Suppressor macrophage (primary cell): ENCODE data around the gene TMPRSS11A.

Source experiments
- DNase-seq, 4 experiments: peaks; one replicate each; pipeline ENCODE4 v3.0.0-alpha.2; 2020 to 2022

Gene TMPRSS11A

DNA sequence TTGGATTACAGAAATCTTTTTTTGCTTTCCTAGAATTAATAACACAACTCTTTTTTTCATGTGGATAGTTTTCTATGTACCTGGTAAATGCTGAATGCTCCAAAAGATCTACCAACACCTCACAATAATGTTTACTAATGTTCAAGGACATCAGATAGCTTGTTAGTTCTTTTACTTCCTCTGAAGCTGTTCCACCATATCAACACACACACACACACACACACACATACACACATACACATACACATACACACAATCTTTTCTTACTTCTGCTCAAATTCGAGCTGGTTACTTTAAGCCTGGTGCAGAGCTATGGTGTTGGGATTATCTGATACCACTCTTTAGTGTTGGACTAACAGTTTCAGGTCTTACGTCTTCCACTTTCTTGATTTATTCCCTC is 51.2 kb downstream of the TMPRSS11A start:
- DNase-seq: no peak

DNA sequence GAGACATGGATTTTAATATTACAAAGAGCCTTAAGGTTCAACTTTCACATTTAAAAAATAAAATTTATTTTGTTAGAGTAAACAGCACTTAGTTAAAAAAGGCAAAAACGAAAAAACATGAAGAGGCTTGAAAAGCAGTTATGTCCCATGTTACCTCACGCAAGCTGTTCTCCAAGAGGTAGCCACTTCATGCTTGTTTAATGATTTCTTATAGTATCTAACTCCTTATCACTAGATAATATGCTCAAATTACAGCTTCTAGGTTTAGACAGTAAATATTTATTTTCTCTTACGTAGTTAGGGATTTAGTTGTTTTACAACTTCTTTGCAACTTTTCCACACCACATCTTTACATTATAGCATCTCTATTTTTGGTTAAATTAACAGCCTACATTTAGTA is 51.7 kb downstream of the TMPRSS11A start:
- no peak for DNase-seq

DNA sequence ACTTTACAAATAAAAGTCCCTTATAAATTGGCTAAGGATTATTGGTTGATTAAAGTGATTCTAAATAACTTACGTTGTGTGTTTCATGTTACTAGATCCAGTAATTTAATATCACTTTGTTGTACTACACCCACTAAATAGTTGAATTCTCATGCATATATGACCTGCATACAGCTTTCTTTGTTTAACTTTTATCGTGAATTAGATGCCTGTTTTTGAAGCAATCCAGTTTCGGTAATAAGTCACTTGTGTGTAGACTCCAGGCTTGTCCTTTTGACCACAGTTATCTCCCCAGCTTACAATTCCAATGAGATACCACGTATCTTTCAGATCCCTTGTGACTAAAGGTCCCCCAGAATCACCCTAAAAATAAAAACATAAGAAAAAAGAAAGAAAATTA is 52.2 kb downstream of the TMPRSS11A start:
- DNase-seq: no peak

DNA sequence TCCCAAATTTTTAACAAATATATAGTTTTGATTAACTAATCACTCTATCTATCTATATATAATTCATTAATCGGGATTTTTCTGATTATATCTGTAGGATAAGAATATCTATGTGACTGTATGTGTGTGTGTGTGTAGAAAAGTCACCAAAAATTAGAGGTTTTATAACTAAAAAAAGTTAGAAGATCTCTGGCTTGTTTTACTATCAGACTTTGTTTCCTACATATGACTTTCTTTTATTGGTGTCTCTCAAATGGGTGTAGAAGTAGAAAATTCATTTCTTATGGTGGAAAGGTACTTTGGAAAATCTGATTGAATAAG is 52.7 kb downstream of the TMPRSS11A start:
- DNase-seq: no peak

DNA sequence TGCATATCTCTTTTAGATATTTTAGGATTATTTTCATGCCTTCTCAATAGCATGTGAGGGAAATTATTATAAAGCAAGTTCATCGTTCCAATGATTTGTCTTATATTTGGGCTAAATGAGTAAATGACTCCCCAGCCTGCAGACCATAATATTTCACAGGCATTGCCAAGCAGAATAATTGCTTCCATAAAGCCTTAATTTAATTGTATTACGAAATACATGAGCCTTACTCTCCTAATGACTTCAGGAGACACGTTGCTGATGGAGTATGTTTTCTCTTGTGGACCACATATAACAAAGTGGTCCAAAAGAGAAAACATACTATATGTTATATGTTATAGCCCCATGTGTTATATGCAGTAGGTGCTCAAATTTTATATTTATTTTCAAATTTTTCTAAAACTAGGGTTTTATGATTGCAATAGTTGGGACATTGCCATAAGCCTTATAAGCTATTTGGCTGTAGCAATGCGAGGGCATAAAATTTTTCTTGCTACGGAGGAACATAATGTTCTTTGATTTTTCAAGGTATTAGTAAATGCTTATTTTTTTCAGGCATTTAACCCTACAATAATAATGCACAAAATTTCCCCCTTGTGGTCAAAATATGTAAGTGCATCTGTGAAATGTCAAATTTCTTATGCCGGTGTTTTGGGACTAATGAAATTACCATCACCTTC is 53.2 kb downstream of the TMPRSS11A start:
- DNase-seq: peak in 3 of 4 experiments; percentile 44 to 68 (median 48)

DNA sequence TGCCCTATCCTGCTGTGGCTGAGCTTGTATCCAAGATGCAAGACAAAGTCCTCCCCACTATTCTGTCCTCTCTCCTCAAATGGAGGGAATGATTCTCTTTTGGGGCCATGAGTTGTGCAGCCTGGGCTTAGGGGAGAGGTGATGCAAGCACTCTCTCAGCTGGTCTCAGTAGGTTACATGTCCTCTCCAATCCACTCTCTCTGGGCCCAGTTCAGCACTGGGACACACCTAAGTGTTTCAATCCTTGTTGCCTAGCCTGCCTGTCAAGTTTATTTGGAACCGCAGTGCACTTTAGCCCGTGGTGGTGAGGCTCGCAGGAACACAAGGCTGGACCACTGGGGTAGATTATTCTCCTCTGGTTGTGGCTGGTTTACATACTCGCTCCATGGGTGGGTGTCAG is 55.6 kb downstream of the TMPRSS11A start:
- no peak for DNase-seq

DNA sequence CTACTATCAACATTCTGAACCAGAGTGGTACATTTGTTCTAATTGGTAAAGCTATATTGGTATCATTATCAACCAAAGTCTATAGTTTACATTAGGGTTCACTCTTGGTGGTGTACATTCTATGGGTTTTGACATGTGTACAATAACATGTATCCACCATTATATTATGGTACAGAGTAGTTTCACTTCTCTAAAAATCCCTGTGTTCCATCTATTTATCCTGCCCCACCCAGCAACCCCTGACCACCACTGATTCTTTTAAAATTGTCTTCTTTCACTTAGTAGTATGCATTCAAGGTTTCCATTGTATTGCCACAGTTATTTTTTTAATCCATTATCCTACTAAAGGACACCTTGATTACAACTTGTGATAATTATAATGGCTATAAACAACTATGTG is 64.2 kb downstream of the TMPRSS11A start:
- DNase-seq: peak in 2 of 4 experiments; percentile 16 to 39

DNA sequence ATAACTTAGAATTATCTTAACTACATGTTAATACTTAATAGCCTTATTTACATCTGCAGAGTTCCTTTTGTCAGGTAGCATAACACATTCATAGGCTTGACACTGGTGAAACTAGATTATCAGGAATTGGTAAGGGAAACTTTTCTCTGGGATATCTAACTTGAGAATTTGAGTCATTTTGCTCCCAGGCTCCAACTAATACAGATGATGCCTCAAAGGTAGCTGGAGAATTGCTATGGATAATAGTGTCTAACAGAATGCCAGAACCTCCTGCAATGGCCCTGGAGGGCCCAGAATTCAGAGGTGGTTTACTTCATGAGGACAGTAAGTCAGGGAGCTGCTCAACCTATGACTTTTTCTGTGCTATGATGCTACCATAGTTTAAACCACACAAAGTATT is 65.6 kb downstream of the TMPRSS11A start:
- no peak for DNase-seq

DNA sequence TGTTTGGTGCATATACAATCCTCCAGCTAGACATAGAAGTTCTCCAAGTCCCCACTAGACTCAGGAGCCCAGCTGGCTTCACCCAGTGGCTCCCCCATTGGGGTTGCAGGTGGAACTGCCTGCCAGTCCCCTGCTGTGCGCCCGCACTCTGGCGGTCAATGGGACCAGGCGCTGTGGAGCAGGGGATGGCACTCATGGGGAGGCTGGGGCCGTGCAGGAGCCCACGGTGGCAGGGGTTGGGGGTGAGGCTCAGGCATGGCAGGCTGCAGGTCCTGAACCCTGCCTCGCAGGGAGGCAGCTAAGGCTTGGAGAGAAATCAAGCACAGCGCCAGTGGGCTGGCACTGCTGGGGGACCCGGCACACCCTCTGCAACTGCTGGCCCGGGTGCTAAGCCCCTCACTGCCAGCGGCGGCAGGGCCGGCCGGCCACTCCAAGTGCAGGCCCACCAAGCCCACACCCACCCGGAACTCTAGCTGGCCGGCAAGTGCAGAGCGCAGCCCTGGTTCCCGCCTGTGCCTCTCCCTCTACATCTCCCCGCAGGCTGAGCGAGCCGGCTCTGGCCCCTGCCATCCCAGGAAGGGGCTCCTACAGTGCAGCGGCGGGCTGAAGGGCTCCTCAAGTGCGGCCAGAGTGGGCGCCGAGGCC is 66.8 kb downstream of the TMPRSS11A start:
- no peak for DNase-seq

DNA sequence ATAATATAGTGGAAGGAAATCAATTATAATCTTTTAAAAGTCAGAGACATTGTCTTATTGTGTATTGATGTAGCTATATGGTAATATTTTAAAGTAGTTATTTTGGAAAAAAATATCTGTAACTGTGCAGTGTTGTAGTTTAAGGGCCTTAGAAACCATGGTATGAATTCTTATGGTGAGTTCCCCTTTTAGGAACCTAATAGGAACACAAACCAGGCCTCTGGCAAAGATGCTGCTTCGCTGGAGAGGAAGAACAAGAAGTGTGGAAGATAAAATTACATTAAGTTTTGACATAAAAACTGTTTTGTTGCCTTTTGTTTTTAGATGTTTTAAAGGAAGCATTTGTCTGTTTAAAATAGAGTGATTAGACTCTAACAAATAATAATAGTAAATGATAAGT is 68.6 kb downstream of the TMPRSS11A start:
- DNase-seq: peak; percentile 14 to 59 (median 48)

DNA sequence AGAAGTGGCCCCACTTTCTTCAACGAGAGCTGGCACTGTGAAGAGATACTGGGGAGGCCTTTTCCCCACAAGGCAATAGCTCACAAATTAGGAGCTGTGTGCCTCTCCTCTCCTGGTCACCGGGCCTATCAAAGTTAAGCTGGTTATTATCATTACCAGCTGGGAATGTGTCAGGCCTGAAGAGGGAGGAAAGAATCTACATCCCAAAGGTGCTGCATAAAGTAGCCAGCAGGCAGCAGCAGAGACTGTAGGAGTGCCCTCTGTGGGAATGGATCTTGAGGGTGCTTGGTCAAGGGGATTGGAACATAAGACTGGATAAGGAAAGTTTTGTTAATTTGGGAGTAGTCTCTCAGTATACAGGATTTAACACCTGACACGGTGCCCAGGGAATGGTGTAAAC is 70.4 kb downstream of the TMPRSS11A start:
- DNase-seq: no peak

DNA sequence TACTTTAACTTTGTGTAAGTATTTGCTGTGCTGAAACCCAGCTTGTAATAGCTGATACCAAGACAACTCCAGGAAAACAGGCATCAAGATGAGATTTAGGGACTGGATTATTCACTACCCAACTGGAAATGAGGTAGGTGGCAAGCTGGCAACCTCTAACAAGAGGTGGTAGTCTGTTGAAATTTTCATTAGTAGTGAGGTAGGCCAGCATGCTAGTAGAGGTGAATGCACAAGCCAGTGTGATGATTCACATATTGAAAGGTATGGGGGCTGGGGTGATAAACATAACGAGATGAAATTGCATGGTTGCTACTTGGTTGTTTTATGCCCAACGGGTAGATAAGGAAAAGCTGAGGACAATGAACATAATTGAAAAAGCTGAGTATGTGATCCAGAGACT is 71.0 kb downstream of the TMPRSS11A start:
- DNase-seq: no peak

DNA sequence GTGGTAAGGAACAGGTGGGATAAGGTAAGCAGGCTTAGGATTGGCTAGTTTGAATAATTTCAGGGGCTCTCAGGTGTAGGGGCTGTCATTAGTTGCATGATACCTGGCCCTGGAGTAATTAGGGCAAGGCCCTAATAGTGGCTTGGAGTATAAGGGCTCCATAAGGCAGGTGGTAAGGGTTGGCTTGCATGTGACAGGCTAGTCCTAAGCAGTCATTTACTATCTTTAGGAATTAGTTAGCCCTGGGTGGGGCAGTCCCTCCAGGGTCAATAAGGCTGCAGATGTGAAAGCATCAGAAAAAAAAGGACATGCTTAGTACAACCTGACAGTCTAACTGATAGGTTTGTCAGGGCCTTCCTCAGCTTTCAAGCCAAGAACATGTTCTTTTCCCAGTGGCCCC is 71.6 kb downstream of the TMPRSS11A start:
- DNase-seq: no peak

DNA sequence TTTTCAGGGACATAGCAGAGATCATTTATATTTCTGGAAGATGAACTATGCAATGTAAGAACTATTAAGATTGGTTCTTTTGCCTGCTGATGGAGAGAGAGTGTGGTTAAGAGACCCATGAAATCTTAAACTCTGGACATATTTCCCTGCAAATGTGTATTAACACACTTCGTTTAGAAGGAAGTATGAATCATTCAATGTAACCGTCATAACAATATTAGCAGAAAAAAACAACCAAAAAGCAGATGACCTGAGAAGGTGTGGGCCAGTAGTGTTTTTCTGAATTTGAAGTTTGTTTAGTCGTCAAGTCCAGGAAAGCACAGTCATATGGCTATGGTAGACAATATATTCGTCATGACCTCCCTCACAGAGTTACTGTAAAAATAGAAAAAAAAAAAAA is 77.0 kb downstream of the TMPRSS11A start:
- DNase-seq: peak in 2 of 4 experiments; percentile 42 to 58

DNA sequence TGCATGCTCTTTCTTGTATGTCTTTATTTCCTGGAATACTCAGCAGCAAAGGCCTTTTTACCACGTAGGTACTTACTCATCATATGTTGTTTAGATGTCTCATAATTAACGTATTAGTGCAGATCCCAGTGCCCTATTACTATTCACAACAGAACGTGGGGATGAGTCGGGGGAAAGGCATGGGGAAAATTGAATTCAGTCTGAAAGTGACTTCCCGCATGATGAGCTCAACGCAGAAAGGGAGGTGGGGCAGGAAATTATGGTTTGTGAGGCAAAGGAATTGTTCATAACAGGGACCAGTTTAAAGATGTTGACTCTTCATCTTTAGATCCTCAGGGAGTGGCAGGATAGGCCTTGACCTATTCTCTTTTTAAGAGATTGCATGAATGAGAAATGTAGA is 77.5 kb downstream of the TMPRSS11A start:
- DNase-seq: peak in 3 of 4 experiments; percentile 16 to 30 (median 24)

DNA sequence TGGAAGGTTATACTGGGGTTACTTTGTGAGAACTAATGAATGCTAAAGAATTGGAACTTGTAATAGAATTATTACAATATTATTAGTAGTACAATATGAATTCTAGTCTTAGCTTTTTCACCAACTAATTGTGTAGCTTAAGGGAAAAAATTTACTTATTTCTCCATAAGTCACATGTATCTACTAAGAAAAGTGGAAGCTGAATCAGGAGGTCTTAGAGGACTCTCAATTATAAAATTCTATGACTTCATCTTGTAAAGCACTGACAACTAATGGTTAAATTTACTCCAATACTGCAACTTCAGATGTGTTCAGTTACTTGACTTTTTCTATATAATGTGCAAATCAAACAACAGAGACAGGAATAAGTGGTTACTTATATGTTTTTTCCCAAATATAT is 78.6 kb downstream of the TMPRSS11A start:
- peak in 2 of 4 experiments; percentile 59 to 65 for DNase-seq

DNA sequence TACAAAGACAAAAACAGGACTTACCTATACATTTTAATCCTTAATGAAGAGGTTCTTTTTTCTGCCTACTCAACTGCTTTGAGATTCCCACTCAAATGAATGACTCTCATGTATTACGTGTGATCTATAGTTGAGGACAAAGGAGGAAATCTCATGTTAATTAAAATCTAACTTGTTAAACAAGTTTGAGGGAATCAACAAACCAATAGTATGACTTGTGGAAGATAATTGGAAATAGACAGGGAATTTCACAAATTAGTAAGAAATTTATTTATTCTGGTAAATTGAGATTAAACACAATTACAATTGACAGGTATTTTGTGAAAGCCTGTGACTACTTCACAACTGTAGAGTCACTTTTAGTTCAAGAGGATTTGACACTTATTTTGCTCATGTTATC is 79.4 kb downstream of the TMPRSS11A start, which contains the start of gene TMPRSS11D:
TMPRSS11D (minus strand) TSS at position 101 of the 400 bp plus-strand sequence; CDS start at position 32, 69 bp downstream.
- no peak for DNase-seq

DNA sequence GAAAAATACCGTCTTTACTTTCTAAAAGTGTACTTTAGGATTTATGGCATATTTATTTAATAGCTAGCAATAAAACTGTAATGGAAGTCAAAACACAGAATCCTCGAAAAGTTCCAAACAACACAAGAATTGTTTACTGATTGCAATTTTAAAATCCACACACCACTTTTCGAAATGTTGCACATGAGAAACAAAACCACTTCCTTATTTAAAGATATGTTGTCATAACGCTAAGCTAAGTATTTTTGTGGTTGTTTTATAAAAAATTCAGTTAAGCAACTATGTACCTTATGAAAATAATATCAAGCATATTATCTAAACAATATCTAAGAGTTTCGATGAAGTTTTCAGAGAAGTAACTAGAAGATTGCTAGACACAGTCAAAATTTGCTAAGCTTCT is 79.8 kb downstream of the TMPRSS11A start:
- peak; percentile 17 to 82 (median 54) for DNase-seq

DNA sequence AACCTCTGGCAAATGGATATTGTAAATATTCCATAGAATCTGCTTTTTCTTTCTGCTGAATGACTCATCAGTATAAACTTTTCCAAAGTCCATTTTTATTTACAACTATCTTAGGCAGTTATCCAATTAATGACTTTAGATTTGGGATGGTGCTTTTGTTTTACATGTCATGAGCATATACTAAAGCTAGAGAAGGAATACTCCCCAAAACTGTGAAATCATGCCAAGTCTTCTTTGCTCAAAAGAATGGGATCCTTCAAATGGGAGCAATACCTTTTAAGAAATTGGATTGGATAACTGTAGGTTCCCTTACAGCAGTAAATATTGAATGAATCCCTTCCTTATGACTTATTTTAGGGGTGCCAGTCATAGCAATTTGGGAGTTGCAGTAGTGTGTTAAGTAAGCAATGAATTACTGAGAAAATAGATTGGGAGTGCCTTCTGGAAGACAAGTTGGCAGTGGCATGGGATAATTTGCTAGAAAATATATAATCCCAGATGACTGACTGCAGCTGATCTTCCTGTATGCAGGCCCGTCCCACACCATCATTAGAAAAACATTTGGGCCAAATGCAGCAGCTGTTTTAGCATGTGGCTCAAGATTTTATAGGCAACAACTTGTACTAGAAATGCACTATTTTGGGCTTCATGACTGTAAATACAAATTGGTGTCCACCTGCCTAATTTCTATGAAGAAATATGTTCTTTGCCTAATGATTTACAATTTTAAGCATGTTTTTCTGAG is 82.3 kb downstream of the TMPRSS11A start:
- no peak for DNase-seq

DNA sequence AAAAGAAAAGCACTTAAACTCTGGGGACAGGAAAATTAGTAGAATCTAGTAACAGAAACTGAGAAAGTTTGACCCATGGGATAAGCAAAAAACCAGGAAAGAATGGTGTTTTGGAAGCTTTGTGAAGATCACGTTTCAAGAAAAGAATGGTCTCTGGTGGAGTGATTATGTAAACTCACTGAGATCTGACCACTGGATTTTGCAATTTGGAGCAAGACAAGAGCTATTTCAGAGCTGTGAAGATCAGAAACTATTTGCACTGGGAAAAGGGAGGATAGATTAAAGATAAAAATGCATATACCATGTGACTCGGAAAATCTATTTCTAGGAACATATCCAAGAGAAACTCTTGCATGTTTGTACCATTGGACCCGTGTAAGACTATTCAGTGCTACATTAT is 83.8 kb downstream of the TMPRSS11A start:
- peak in 1 of 4 experiments; percentile 43 for DNase-seq

DNA sequence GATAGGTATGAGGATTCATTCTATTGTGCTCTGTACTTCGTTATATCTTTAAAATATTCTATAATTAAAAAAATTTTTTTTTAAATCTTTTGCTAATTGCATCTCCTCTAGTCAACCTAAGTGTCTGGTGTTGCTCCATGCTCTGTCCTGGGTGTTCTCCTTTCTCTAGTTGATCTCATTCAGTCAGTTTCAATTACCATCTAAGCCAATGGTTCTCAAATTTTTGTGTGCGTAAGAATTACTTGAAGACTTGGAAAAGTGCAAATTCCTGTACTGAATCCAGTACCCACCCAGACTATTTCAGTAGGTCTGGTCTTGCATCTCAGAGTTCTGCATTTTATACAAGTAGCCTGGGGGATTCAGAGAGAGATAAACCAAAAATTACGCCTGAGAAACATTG is 86.2 kb downstream of the TMPRSS11A start:
- no peak for DNase-seq

DNA sequence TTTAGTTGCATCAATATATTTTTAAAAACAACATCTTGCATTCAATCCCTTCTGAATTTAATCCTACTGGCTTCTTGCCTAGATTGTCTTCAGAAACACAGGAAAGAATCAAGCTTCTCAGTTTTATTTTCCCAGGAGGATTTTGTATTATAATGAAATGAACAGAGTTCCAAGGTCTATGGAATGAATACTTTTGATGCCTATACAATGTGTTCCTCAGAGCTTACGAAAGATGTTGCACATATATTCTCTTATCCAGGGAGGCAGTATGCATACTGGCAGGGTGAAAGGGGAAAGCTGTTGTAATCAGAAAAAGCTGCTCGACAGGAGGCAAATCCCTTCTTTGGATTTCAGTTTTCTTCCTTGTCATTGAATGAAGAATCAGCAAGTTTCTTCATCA is 88.3 kb downstream of the TMPRSS11A start:
- DNase-seq: no peak

DNA sequence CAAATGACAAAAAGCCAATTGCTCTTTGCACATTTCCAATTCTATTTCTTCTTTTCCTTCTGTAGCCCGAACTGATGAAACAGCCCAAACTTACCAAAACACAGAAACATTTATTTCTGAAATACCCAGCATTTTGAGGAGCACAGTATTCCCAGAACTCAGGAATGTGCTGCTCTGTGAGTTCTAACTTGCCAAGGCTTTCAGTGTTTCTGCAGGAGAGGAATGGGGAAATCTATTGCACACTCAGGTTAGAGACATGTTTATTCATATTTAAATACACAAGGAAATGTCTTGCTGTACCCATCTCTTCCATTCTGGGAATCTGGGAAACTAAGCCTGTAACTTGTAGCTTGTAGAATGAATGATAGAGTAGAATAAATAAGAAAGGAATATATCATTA is 90.2 kb downstream of the TMPRSS11A start:
- no peak for DNase-seq

DNA sequence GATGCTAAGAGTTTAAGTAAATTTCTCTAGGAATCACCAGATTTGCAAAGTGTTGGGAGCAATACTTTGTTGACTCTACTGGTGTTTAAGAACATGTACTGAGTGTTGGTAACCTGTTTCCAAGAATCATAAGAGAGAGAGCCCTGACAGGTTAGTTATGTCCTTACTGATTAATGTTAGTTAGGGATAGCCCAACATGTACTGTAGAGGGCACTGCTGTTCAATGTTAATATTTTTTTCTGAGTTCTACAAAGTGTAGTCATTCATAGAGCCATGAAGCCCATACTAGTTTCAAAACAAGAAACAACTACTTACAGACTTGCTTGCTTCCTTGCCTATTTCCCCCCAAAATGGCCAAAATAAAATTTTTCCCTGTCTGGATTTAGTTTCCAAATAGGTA is 91.4 kb downstream of the TMPRSS11A start:
- peak; percentile 12 to 79 (median 60) for DNase-seq
